Measurements from ENCODE around the gene TIAM2.

Gene TIAM2

DNA sequence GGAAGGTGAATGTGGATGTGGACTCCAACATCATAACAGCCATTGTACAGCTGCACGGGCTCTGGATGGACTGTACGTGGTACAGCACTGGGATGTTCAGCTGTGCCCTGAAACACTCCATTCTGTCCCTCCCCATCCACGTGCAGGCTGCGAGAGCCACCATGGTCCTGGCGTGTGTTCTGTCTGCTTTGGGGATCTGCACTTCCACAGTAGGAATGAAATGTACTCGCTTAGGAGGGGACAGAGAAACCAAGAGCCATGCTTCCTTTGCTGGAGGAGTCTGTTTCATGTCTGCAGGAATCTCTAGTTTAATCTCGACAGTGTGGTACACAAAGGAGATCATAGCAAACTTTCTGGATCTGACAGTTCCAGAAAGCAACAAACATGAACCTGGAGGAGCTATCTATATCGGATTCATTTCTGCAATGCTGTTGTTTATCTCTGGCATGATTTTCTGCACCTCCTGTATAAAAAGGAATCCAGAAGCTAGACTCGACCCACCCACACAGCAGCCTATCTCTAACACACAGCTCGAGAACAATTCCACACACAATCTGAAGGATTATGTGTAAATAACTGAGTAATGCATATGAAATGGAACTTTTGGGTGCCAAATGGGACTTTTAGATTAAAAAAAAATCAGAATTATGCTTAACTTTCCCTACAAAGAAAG is 280.8 kb downstream of the TIAM2 start:
- H3K4me3 ChIP-seq (ENCODE audit: low read depth, low read length) = no peak overlapping the region
- TF ChIP-seq, protein P1, sequence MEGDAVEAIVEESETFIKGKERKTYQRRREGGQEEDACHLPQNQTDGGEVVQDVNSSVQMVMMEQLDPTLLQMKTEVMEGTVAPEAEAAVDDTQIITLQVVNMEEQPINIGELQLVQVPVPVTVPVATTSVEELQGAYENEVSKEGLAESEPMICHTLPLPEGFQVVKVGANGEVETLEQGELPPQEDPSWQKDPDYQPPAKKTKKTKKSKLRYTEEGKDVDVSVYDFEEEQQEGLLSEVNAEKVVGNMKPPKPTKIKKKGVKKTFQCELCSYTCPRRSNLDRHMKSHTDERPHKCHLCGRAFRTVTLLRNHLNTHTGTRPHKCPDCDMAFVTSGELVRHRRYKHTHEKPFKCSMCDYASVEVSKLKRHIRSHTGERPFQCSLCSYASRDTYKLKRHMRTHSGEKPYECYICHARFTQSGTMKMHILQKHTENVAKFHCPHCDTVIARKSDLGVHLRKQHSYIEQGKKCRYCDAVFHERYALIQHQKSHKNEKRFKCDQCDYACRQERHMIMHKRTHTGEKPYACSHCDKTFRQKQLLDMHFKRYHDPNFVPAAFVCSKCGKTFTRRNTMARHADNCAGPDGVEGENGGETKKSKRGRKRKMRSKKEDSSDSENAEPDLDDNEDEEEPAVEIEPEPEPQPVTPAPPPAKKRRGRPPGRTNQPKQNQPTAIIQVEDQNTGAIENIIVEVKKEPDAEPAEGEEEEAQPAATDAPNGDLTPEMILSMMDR (IDR thresholded peaks at IDR 0.05; ENCODE audit: low read depth, low read length) = no peak

DNA sequence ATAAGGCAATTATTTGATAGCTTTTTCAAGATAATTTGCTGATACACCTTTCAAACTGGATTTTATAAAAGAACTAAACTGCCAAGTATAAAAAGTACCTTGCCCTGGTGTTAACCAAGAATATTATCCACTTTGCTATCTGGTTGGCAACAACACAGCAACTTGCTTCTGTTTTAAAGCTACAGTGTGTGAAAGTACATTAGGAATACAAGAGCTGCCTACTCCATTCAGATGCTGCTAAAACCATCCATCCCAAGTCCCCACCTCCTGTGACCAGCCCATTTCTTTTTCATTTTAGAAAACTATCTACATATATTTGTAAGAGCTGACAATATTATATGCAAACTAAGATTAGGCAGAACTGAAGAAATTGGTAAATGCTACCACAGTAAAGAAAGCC is 281.5 kb downstream of the TIAM2 start:
- TF ChIP-seq, protein P1 (IDR thresholded peaks at IDR 0.05; ENCODE audit: low read depth, low read length) = no peak

DNA sequence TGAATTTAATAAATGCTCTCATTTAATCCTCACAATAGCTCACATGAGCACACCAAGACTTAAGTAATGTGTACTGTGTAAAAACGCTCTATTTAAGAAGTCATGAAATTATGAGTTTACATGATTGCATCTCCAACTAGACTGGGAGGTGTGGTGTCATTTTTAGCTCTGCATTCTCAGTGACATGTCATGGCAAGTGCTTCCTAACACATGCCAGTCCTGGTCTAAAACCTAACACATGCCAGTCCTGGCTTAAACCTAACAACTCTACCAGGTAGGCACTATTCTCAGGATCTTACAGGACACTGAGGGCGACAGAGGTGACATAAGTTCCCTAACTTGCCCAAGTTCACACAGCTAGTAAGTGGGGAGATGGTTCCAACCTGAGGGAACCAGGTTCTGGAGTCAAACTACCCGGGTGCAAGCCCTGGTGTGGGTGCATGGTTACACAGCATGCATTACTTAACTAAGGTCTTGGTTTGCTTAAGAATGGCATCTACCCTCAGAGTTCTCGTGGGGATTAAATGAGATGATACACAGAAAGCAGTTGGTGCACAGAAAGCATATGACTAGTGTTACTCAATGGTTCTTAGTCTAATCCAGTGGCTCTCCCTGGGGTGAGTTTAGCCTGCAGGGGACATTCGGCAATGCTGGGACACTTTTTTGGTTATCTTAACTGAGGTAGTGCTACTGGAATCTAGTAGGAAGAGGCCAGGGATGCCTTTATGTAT is 283.4 kb downstream of the TIAM2 start:
- no peak overlapping the region for H3K4me3 ChIP-seq (ENCODE audit: low read depth, low read length)
- TF ChIP-seq, protein P1 (IDR thresholded peaks at IDR 0.05; ENCODE audit: low read depth, low read length) = no peak

More for the DNA sequence above, 281.5 kb downstream of the TIAM2 start:
- no peak overlapping the region for H3K4me3 ChIP-seq (ENCODE audit: low read depth, low read length)

DNA sequence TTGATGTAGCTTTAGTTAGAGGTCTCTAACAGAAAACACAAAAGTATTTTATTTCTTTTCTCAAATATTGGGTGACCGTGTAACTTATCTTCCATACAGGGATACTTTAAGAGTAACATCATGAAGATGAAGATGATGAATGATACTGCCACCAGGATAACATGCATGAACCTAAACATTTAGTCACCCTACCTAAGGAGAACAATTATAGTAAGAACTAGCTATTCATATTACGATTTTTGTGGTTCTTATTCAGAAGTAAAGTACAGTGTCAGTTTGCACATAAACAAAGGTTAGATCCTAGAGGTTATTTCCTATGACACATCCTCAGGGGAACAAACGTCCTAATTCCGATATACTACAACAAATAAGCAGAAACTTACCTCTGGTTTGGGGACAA is 289.7 kb downstream of the TIAM2 start:
- TF ChIP-seq, protein P1 (IDR thresholded peaks at IDR 0.05; ENCODE audit: low read depth, low read length) = no peak
- H3K4me3 ChIP-seq (ENCODE audit: low read depth, low read length) = no peak overlapping the region

DNA sequence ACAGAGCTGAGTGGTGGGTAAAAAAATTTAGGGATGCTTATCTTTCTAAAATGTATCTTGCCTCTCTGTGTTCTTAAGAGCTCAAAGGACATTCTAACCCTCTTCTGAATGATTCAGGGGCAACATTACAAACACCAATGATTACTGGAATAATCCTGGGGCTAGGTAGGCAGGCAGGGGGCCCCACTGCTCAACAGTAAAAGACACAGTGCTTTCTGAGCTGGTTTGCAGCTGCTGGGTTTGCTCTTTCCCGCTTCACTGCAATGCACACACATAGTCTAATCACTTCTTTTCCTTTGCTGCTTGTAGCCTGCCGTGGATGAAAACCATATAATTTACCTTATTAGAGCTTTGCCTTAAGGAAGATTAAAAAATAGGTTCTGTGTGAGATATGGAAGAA is 292.6 kb downstream of the TIAM2 start:
- TF ChIP-seq, protein P1 (IDR thresholded peaks at IDR 0.05; ENCODE audit: low read depth, low read length) = no peak
- H3K4me3 ChIP-seq (ENCODE audit: low read depth, low read length) = no peak overlapping the region

DNA sequence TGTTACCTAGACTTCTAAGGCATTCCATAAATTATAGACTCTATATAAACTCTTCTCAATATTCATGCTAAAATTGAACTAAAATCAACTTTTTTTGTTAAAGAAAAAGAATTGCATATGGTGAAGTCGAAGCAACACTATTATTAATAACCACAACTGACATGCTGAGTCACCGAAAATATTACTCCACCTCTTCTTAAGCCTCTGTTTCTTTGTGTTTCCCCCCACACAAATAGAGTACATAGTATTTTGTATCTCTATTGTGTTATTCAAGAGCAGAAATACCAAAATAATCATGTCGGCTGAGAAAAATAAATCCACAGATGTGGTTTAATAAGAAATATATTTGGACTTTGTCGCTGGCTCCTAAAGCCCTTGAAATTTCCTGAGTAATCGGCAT is 295.4 kb downstream of the TIAM2 start:
- TF ChIP-seq, protein P1 (IDR thresholded peaks at IDR 0.05; ENCODE audit: low read depth, low read length) = no peak

DNA sequence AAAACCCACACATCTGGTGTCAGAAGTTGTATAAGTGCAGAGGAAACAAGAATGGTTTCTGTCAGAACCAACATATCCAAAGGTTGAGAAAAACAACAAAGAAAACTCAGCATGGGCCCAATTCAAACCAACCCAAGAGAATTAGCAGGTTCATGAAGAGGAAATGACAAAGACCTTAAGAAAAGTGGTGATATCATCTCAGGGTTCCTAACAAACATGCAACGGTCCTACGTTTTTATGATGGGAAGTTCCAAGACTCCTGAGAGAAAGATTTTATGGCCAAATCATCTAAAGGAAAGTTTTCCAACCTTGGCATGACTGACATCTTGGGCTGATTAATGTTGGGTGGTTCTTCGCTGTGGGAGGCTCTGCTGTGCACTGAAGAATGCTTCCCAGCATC is 296.2 kb downstream of the TIAM2 start:
- H3K4me3 ChIP-seq (ENCODE audit: low read depth, low read length) = no peak overlapping the region
- TF ChIP-seq, protein P1 (IDR thresholded peaks at IDR 0.05; ENCODE audit: low read depth, low read length) = no peak

More for the DNA sequence above, 295.4 kb downstream of the TIAM2 start:
- H3K4me3 ChIP-seq (ENCODE audit: low read depth, low read length) = no peak overlapping the region

Measured in WI38 (cell line).